ENCODE data around the gene TALDO1.
A peak's percentile ranks its signal among the peaks of the same experiment; 100 is the strongest.

TALDO1 gene

DNA sequence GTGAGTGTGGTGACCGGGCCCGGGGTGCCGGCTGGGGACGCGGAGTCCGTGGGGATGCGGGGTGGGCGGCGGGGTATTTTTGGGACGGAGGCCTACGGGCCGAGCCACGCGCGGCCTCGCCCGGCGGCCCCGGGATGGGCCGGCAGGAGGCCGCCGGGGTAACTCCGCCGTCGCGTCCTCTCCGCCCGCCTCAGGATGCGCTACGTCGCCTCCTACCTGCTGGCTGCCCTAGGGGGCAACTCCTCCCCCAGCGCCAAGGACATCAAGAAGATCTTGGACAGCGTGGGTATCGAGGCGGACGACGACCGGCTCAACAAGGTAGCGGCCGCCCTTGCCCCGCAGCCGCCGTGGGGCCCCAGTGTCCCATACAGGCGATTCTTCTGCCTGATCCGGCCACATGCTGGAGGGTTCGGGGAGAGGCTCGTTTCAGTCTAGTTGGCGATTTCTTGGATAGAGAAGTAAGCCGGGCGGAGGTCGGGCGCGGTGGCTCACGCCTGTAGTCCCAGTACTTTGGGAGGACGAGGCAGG lies 62.8 kb downstream of the TALDO1 start:
- no peak overlapping the region for H2AFZ ChIP-seq (ENCODE audit: low read length)
- TF ChIP-seq EZH2phosphoT487 (IDR thresholded peaks at IDR 0.05; ENCODE audit: low read length): no peak
- TF ChIP-seq, protein P1, sequence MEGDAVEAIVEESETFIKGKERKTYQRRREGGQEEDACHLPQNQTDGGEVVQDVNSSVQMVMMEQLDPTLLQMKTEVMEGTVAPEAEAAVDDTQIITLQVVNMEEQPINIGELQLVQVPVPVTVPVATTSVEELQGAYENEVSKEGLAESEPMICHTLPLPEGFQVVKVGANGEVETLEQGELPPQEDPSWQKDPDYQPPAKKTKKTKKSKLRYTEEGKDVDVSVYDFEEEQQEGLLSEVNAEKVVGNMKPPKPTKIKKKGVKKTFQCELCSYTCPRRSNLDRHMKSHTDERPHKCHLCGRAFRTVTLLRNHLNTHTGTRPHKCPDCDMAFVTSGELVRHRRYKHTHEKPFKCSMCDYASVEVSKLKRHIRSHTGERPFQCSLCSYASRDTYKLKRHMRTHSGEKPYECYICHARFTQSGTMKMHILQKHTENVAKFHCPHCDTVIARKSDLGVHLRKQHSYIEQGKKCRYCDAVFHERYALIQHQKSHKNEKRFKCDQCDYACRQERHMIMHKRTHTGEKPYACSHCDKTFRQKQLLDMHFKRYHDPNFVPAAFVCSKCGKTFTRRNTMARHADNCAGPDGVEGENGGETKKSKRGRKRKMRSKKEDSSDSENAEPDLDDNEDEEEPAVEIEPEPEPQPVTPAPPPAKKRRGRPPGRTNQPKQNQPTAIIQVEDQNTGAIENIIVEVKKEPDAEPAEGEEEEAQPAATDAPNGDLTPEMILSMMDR (IDR thresholded peaks at IDR 0.05; ENCODE audit: low read length): no peak
- TF ChIP-seq EZH2 (optimal IDR thresholded peaks at IDR 0.05; ENCODE audit: low read depth, low read length): no peak
- peaks cover 50% of the 10 kb centered on the region for H3K79me2 ChIP-seq (ENCODE audit: low read length)

DNA sequence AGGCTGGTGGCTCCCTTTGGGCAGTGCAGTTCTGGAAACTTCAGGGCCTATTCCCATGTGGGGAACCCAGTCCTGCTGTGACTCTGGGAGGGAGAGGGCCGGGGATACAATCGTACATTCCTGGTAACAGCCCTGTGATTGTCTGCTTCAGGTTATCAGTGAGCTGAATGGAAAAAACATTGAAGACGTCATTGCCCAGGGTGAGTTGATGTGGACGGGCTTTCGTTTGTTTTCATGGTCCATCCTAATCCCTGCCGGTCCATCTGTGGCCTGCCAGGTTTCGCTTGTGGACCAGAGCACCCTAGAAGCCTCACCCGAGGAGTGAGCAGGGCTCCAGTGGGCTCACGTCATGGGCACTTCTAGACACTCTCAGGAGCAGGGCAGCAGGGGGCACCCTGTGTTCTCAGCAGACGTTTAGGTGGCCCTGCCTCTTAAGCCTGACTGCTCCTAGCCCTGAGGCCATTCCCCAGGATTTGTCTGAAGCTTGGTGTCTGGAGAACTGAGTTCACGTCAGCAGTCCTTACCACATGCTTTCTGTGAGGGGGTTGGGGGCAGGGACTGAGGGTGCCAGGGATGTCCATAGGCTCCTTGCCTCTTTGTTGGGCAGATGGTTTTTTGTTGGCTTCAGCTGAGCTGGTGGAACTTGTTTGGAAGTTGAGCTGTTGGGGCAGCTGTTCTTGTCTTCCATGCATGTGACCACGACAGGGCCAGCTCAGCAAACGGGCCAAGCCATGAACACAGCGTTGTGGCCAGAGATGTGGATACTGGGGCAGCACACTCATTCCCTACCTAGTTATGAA lies 64.4 kb downstream of the TALDO1 start:
- Histone ChIP-seq H3K36me3 (replicated peaks; ENCODE audit: insufficient read depth, low read length) (peaks cover 15% of the 10 kb centered on the region), H3K27ac (ENCODE audit: low read length) (no peak overlapping the region), H3K9me3 (replicated peaks; ENCODE audit: insufficient read depth, low read length) (no peaks in the 10 kb centered on the region), H3K4me1 (ENCODE audit: low read length) (peaks cover 13% of the 10 kb centered on the region), H3K9me2 (replicated peaks; ENCODE audit: insufficient read depth, low read length) (no peaks in the 10 kb centered on the region), H4K20me1 (ENCODE audit: insufficient read depth, low read length) (peaks cover 15% of the 10 kb centered on the region), H3K9ac (ENCODE audit: low read length) (peak overlapping the region; percentile 96; the same call in 1 of the 2 replicates), H3K4me3 (ENCODE audit: low read length) (peak overlapping the region; percentile 100), H2AFZ (ENCODE audit: low read length) (no peak overlapping the region), H3K27me3 (replicated peaks; ENCODE audit: insufficient read depth, low read length) (no peaks in the 10 kb centered on the region), H3F3A (ENCODE audit: insufficient read depth, low read length) (peaks cover 44% of the 10 kb centered on the region), H3K4me2 (ENCODE audit: low read depth, low read length) (peak overlapping the region; percentile 86), H3K79me2 (ENCODE audit: low read length) (peaks cover 50% of the 10 kb centered on the region)
- no peak for TF ChIP-seq EZH2 (optimal IDR thresholded peaks at IDR 0.05; ENCODE audit: low read depth, low read length)
- TF ChIP-seq, protein P1 (IDR thresholded peaks at IDR 0.05; ENCODE audit: low read length): no peak
- TF ChIP-seq EZH2phosphoT487 (IDR thresholded peaks at IDR 0.05; ENCODE audit: low read length): no peak
- no peak for DNase-seq

More for the DNA sequence above, 62.8 kb downstream of the TALDO1 start:
- no peak for DNase-seq
- Histone ChIP-seq H3K4me3 (ENCODE audit: low read length) (peak overlapping the region; percentile 100), H3K27ac (ENCODE audit: low read length) (peak overlapping the region; percentile 96; the same call in 1 of the 2 replicates), H3K9ac (ENCODE audit: low read length) (peak overlapping the region; percentile 96), H3K9me2 (replicated peaks; ENCODE audit: insufficient read depth, low read length) (no peaks in the 10 kb centered on the region), H3K4me1 (ENCODE audit: low read length) (peaks cover 13% of the 10 kb centered on the region), H3K27me3 (replicated peaks; ENCODE audit: insufficient read depth, low read length) (no peaks in the 10 kb centered on the region), H3K4me2 (ENCODE audit: low read depth, low read length) (peak overlapping the region; percentile 86), H3K9me3 (replicated peaks; ENCODE audit: insufficient read depth, low read length) (no peaks in the 10 kb centered on the region), H3F3A (ENCODE audit: insufficient read depth, low read length) (peaks cover 51% of the 10 kb centered on the region), H3K36me3 (replicated peaks; ENCODE audit: insufficient read depth, low read length) (peaks cover 15% of the 10 kb centered on the region), H4K20me1 (ENCODE audit: insufficient read depth, low read length) (peaks cover 15% of the 10 kb centered on the region)

DNA sequence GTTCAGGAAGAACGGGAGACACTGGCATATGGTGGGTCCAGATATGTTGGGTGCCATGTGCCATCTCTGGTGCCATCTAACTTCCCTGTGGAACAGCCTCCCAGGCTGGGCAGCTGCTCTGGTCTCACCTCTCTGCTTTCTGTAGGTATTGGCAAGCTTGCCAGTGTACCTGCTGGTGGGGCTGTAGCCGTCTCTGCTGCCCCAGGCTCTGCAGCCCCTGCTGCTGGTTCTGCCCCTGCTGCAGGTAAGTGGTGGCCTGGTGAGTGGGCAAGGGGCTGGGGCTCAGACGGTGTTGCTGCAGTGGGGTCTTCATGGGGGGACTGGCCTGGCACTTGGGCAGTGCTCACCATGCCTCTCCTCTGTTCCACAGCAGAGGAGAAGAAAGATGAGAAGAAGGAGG lies 65.1 kb downstream of the TALDO1 start:
- H3F3A ChIP-seq (ENCODE audit: insufficient read depth, low read length): peaks cover 44% of the 10 kb centered on the region
- peaks cover 15% of the 10 kb centered on the region for H4K20me1 ChIP-seq (ENCODE audit: insufficient read depth, low read length)
- peaks cover 15% of the 10 kb centered on the region for H3K36me3 ChIP-seq (replicated peaks; ENCODE audit: insufficient read depth, low read length)
- H3K27ac ChIP-seq (ENCODE audit: low read length): no peak overlapping the region
- no peak overlapping the region for H2AFZ ChIP-seq (ENCODE audit: low read length)
- H3K9ac ChIP-seq (ENCODE audit: low read length): no peak overlapping the region
- no peaks in the 10 kb centered on the region for H3K9me2 ChIP-seq (replicated peaks; ENCODE audit: insufficient read depth, low read length)
- no peaks in the 10 kb centered on the region for H3K27me3 ChIP-seq (replicated peaks; ENCODE audit: insufficient read depth, low read length)
- no peak for DNase-seq
- no peak overlapping the region for H3K4me2 ChIP-seq (ENCODE audit: low read depth, low read length)
- H3K4me1 ChIP-seq (ENCODE audit: low read length): peaks cover 13% of the 10 kb centered on the region
- H3K4me3 ChIP-seq (ENCODE audit: low read length): no peak overlapping the region
- TF ChIP-seq, protein P1 (IDR thresholded peaks at IDR 0.05; ENCODE audit: low read length): no peak
- TF ChIP-seq EZH2 (optimal IDR thresholded peaks at IDR 0.05; ENCODE audit: low read depth, low read length): no peak
- TF ChIP-seq EZH2phosphoT487 (IDR thresholded peaks at IDR 0.05; ENCODE audit: low read length): no peak
- peaks cover 50% of the 10 kb centered on the region for H3K79me2 ChIP-seq (ENCODE audit: low read length)
- no peaks in the 10 kb centered on the region for H3K9me3 ChIP-seq (replicated peaks; ENCODE audit: insufficient read depth, low read length)

Data from MM.1S (cell line).